Left renal pelvis (tissue), 4 donors: Measurements from ENCODE around the gene PHC2. TPM values are rescaled to one million over a fixed set of nuclear protein-coding genes. Genes with fewer than 3 reads are reported as not detected.

Experiments
- DNase-seq, 4 donors: peaks; one replicate each; pipeline ENCODE4 v3.0.0-alpha.2; 2013; ENCODE audit warnings: low read depth in 4 of 4, low spot score in 3 of 4
- polyA plus RNA-seq, 4 donors: library from polyadenylated mRNA; unstranded; fragments of 120-200 nt; gene quantifications; one replicate each; pipeline ENCODE4 v1.2.1, GENCODE V29; 2013; ENCODE audit not compliant: insufficient read length in 4 of 4

The PHC2 gene
- polyA plus RNA-seq, 4 donors, result 96.3 to 115 (median 102) TPM

GRCh38 chr1:33424610-33425009, 6.3 kb downstream of the PHC2 start:
- DNase-seq, result no peak

GRCh38 chr1:33424205-33424604, 6.7 kb downstream of the PHC2 start:
- no peak for DNase-seq

- DNase-seq, result no peak
Measured at GRCh38 chr1:33420870-33421775, 9.8 kb downstream of the PHC2 start.

- no peak for DNase-seq
Measured at GRCh38 chr1:33418811-33419210, 12.1 kb downstream of the PHC2 start.

- DNase-seq, result no peak
Measured at GRCh38 chr1:33414879-33415278, 16.0 kb downstream of the PHC2 start.

GRCh38 chr1:33410091-33410701, 20.7 kb downstream of the PHC2 start:
- no peak for DNase-seq

GRCh38 chr1:33408093-33408436, 22.8 kb downstream of the PHC2 start:
- DNase-seq, result no peak

- DNase-seq, result no peak
Measured at GRCh38 chr1:33407352-33408092, 23.4 kb downstream of the PHC2 start.

- no peak for DNase-seq
Measured at GRCh38 chr1:33402206-33402605, 28.7 kb downstream of the PHC2 start.

GRCh38 chr1:33401471-33401870, 29.4 kb downstream of the PHC2 start:
- DNase-seq, result no peak

GRCh38 chr1:33400153-33400911, 30.6 kb downstream of the PHC2 start:
- no peak for DNase-seq

GRCh38 chr1:33399375-33399774, 31.5 kb downstream of the PHC2 start:
- no peak for DNase-seq

GRCh38 chr1:33397994-33398393, 32.9 kb downstream of the PHC2 start:
- DNase-seq, result no peak

- no peak for DNase-seq
Measured at GRCh38 chr1:33397125-33397506, 33.8 kb downstream of the PHC2 start.

- DNase-seq, result no peak
Measured at GRCh38 chr1:33396188-33397124, 34.4 kb downstream of the PHC2 start.

GRCh38 chr1:33394770-33395169, 36.1 kb downstream of the PHC2 start:
- DNase-seq, result no peak

GRCh38 chr1:33393991-33394390, 36.9 kb downstream of the PHC2 start:
- DNase-seq, result no peak

- DNase-seq, result no peak
Measured at GRCh38 chr1:33393524-33393923, 37.4 kb downstream of the PHC2 start.

GRCh38 chr1:33392639-33393038, 38.3 kb downstream of the PHC2 start:
- no peak for DNase-seq

- DNase-seq, result no peak
Measured at GRCh38 chr1:33392206-33392605, 38.7 kb downstream of the PHC2 start.
